Neural progenitor cell (in vitro differentiated cells): ENCODE data around the gene SLC2A13.

ENCODE experiments used
- CTCF ChIP-seq: fragments of 200-600 bp; sonication (generic); IDR thresholded peaks from 2 replicates; pipeline ENCODE4 v1.5.1; 2017; ENCODE audit warnings: antibody characterized with exemption, mild to moderate bottlenecking
- EZH2 ChIP-seq: fragments of 200-600 bp; sonication (generic); IDR thresholded peaks from 2 replicates; pipeline ENCODE4 v1.6.1; 2017; ENCODE audit warnings: antibody characterized with exemption, mild to moderate bottlenecking, moderate library complexity

GRCh38 chr12:40063414-40063813 lies 42.5 kb downstream of the SLC2A13 start:
- TF ChIP-seq CTCF (no peak), EZH2 (no peak)
